Spleen (tissue), 11 donors: ENCODE measurements around the gene SLC39A8. TPM values are rescaled to one million over a fixed set of nuclear protein-coding genes. Genes with fewer than 3 reads are reported as not detected.
"Not testable (repeated sequence)": the region's sequence is repeated elsewhere in the genome, so short reads cannot be mapped to it uniquely, and the experiment has no call there.

Experiments
- DNase-seq: peaks from one replicate; pipeline ENCODE4 v3.0.0-alpha.2; 2020
- H3K27ac ChIP-seq, 8 donors: fragments of 200-600 bp; sonication (generic) in 7 of 8; 1 replicate in 4 of 8; 2 replicates in 4 of 8; pipeline versions ENCODE4 v1.5.0 to v1.8.0; 2016 to 2021; ENCODE audit warnings: inconsistent platforms in 4 of 8, mild to moderate bottlenecking in 4 of 8, moderate library complexity in 1 of 8
- H3K27me3 ChIP-seq, 7 donors: fragments of 200-600 bp; sonication (generic) in 6 of 7; replicated peaks in 1 of 7; 1 replicate in 4 of 7; 2 replicates in 3 of 7; pipeline versions ENCODE4 v1.5.0 to v1.8.0; 2016 to 2021; ENCODE audit warnings: inconsistent platforms in 3 of 7, mild to moderate bottlenecking in 1 of 7
- H3K36me3 ChIP-seq, 6 donors: fragments of 200-600 bp; sonication (generic) in 5 of 6; 1 replicate in 4 of 6; 2 replicates in 2 of 6; pipeline versions ENCODE4 v1.5.0 to v1.8.0; 2016 to 2021; ENCODE audit warnings: inconsistent platforms in 2 of 6
- H3K4me1 ChIP-seq, 6 donors: fragments of 200-600 bp; sonication (generic) in 5 of 6; 1 replicate in 3 of 6; 2 replicates in 3 of 6; pipeline versions ENCODE4 v1.5.0 to v1.8.0; 2016 to 2021; ENCODE audit warnings: inconsistent platforms in 3 of 6
- H3K4me3 ChIP-seq, 8 donors: fragments of 200-600 bp; sonication (generic) in 7 of 8; 1 replicate in 4 of 8; 2 replicates in 4 of 8; pipeline versions ENCODE4 v1.5.0 to v1.8.0; 2016 to 2021; ENCODE audit warnings: inconsistent platforms in 4 of 8, mild to moderate bottlenecking in 4 of 8, moderate library complexity in 2 of 8
- H3K9me3 ChIP-seq, 8 donors: fragments of 200-600 bp; sonication (generic) in 7 of 8; 1 replicate in 4 of 8; 2 replicates in 4 of 8; pipeline versions ENCODE4 v1.5.0 to v1.8.0; 2016 to 2021; ENCODE audit warnings: inconsistent platforms in 4 of 8
- POLR2A ChIP-seq, 3 donors: fragments of 450-650 bp; IDR thresholded peaks; one replicate each; pipeline ENCODE4 v1.5.1; 2017; ENCODE audit warnings: antibody characterized with exemption in 3 of 3, mild to moderate bottlenecking in 1 of 3
- POLR2AphosphoS5 ChIP-seq, 3 donors: sonication (generic); formaldehyde crosslinking; IDR thresholded peaks; one replicate each; pipeline ENCODE4 v1.5.1; 2017; ENCODE audit warnings: antibody characterized with exemption in 3 of 3
- WGBS, 5 donors: extraction: QIAGEN DNeasy Blood & Tissue Kit in 3 of 5; methylation state at CpG; one replicate each; pipeline versions ENCODE4 v1.1.5 to v1.1.7; 2013 to 2018; 5-methylcytosine and 5-hydroxymethylcytosine counted together
- intact Hi-C: fragments of 100-400 bp; cut with DNase I; formaldehyde crosslinking; loops from one replicate; pipeline ENCODE4 v1.15.0; 2023; ENCODE audit warnings: low total_unique reads
- polyA plus RNA-seq, 3 donors: library from polyadenylated mRNA; stranded (reverse); fragments of 200-250 nt; gene quantifications; one replicate each; pipeline ENCODE4 v1.2.1, GENCODE V29; 2013
- total RNA-seq, 7 donors: library from RNA; depleted of rRNA in 3 of 7; stranded (reverse); fragments of >200 nt in 3 of 7; fragmentation: NEBNext Ultra II Directional in 4 of 7; extraction: Animal tissue kit (Norgen Biotek cat#: 25700) in 4 of 7; gene quantifications; one replicate each; pipeline versions ENCODE4 v1.1.0 to v1.2.1, GENCODE V29; 2016 to 2021
- TF ChIP-seq, protein P1 (sequence below), 11 experiments: fragments of 200-600 bp in 7 of 11; fragments of 450-650 bp in 4 of 11; sonication (generic) in 4 of 11; IDR thresholded peaks in 8 of 11; conservative IDR thresholded peaks in 3 of 11; 1 replicate in 7 of 11; 2 replicates in 4 of 11; pipeline versions ENCODE4 v1.4.0 to v1.8.0; 2016 to 2021; ENCODE audit warnings: antibody characterized with exemption in 11 of 11, inconsistent platforms in 4 of 11, mild to moderate bottlenecking in 1 of 11
- donor health status: healthy with polysubstance abuse.
- donor health status: DM: no; HTN: no; CAD: no; lungs with moderate emphysema.
- donor health status: DM: no; HTN: no; CAD: no.
- donor health status: Bipolar disorder and iron deficiency.
- donor health status: healthy.
- donor health status: DM: no; HTN: no; CAD: no.
- donor health status: DM: yes; HTN: yes; CAD: no.

SLC39A8 gene
- total and polyA plus RNA-seq, 10 donors = 4.5 to 21.7 (median 15.6) TPM

DNA sequence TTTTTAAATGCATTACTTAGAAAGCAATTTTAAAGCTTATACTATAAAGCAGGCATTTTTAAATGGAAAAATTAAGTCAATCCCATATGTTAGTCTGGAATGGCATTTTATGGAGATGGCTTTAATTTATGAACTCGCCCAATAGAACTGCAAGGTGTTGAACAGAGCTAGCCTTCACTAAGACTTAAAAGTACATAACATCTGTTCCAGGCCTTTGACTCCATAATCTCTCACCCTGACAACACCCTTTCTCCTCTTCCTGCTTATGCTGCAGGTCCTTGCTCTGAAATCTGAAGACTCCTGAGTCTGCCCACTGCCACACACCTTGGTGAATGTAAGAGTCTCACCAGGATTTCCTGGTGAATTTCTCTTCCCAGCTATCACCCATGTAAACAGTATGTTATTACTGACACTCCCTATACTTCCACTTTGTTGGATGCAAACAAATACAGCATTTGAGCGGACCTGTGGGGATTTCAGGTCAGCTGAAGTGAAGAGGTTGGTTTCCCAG is 17.7 kb upstream of the SLC39A8 start:
- 85 to 92% (median 92%) methylated on average over 2 of the region's 2 CpGs for WGBS, 5 donors
- Histone ChIP-seq H3K4me1 (no peaks in the 10 kb centered on the region), H3K36me3 (no peaks in the 10 kb centered on the region), H3K27ac (no peak overlapping the region), H3K9me3 (peaks cover 0 to 8% (median 2%) of the 10 kb centered on the region in 8 donors), H3K27me3 (no peaks in the 10 kb centered on the region), H3K4me3 (no peak overlapping the region)
- no peak for DNase-seq
- intact Hi-C loops = no loop called here
- TF ChIP-seq POLR2AphosphoS5 (IDR thresholded peaks at IDR 0.05) (no peak), POLR2A (IDR thresholded peaks at IDR 0.05) (no peak)
- TF ChIP-seq, protein P1, sequence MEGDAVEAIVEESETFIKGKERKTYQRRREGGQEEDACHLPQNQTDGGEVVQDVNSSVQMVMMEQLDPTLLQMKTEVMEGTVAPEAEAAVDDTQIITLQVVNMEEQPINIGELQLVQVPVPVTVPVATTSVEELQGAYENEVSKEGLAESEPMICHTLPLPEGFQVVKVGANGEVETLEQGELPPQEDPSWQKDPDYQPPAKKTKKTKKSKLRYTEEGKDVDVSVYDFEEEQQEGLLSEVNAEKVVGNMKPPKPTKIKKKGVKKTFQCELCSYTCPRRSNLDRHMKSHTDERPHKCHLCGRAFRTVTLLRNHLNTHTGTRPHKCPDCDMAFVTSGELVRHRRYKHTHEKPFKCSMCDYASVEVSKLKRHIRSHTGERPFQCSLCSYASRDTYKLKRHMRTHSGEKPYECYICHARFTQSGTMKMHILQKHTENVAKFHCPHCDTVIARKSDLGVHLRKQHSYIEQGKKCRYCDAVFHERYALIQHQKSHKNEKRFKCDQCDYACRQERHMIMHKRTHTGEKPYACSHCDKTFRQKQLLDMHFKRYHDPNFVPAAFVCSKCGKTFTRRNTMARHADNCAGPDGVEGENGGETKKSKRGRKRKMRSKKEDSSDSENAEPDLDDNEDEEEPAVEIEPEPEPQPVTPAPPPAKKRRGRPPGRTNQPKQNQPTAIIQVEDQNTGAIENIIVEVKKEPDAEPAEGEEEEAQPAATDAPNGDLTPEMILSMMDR (IDR thresholded peaks at IDR 0.05 in 8 of 11, conservative IDR thresholded peaks at IDR 0.05 in 3 of 11) = no peak

DNA sequence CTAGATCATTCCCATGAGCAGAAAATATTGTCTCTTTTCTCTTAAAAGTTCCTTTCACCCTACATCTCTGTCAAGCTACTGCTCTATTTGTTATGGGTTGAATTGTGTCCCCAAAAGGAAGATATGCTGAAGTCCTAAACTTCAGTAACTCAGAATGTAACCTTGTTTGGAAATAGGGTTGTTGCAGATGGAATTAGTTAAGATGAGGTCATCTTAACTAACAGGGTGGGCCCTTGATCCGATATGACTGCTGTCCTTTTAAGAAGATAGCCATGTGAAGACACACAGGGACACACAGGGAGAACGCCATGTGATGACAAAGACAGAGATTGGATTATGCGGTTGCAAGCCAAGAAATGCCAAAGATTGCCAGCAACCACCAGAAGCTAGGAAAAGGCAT is 12.8 kb upstream of the SLC39A8 start:
- intact Hi-C loops = no loop called here
- TF ChIP-seq POLR2A (IDR thresholded peaks at IDR 0.05) (no peak), POLR2AphosphoS5 (IDR thresholded peaks at IDR 0.05) (no peak)
- TF ChIP-seq, protein P1 (IDR thresholded peaks at IDR 0.05 in 8 of 11, conservative IDR thresholded peaks at IDR 0.05 in 3 of 11) = no peak

DNA sequence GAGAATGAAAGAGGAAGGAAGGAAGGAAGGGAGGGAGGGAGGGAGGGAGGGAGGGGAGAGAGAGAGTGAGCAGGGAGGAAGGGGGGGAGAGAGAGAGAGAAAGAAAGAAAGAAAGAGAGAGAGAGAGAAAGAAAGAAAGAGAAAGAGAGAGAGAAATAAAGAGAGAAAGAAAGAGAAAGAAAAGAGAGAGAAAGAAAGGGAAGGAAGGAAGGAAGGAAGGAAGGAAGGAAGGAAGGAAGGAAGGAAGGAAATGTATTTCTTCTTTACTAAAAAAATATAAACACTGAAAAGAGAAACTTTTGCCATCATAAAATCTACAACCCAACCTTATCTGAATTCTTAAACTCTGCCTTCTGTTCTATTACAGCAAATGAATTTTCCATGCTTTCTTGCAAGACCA is 12.4 kb upstream of the SLC39A8 start:
- H3K9me3 ChIP-seq, H3K4me3 ChIP-seq, intact Hi-C loops, H3K4me1 ChIP-seq, H3K27me3 ChIP-seq, H3K36me3 ChIP-seq, H3K27ac ChIP-seq, DNase-seq: not testable (repeated sequence)

More for the DNA sequence above, 12.8 kb upstream of the SLC39A8 start:
- H3K27ac ChIP-seq = no peak overlapping the region
- no peak overlapping the region for H3K4me3 ChIP-seq
- no peaks in the 10 kb centered on the region for H3K27me3 ChIP-seq
- no peaks in the 10 kb centered on the region for H3K9me3 ChIP-seq
- no peak for DNase-seq
- no peaks in the 10 kb centered on the region for H3K4me1 ChIP-seq
- no peaks in the 10 kb centered on the region for H3K36me3 ChIP-seq
- WGBS, 5 donors = 86 to 97% (median 94%) methylated on average over 3 of the region's 3 CpGs

DNA sequence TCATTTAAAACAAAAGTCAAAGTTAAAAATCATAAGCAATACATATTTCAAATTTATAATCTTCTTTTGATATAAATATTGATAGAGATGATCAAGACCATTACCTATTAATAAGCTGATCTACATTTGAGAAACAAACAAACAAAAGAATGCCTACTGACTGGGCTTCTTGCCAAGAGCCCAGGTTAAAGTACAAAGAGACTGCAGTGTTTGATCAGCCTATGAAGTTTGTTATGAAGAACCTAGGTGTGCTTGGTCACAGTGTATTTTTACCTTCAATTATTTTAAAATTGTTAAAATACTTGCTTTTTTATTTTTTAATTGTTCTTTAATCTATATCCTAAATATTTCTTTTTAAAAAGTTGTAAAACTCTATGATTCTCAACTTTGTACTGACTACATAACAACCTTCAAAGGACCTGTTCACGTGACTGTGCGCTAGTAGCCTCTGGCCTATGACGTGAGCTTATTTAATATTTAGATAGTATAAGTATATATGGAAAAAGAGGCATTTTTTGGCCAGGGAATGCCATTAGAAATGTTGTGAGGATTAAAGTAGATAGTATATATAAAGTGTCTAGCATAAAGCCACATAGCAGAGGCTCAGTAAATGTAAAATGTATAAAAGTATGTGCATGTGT is 11.4 kb upstream of the SLC39A8 start:
- Histone ChIP-seq H3K27me3 (no peaks in the 10 kb centered on the region), H3K4me3 (no peak overlapping the region), H3K9me3 (no peaks in the 10 kb centered on the region), H3K27ac (no peak overlapping the region), H3K4me1 (no peaks in the 10 kb centered on the region), H3K36me3 (no peaks in the 10 kb centered on the region)
- intact Hi-C loops = no loop called here
- no peak for DNase-seq
- 95 to 99% (median 97%) methylated on average over 3 of the region's 3 CpGs for whole genome bisulfite sequencing, 5 donors
- no peak for TF ChIP-seq POLR2AphosphoS5 (IDR thresholded peaks at IDR 0.05)
- TF ChIP-seq POLR2A (IDR thresholded peaks at IDR 0.05) = no peak
- TF ChIP-seq, protein P1 (IDR thresholded peaks at IDR 0.05 in 8 of 11, conservative IDR thresholded peaks at IDR 0.05 in 3 of 11) = no peak
